OCI-LY7 (cell line): Measurements from ENCODE around the gene NTPCR.

Experiments
- CTCF ChIP-seq: fragments of 200-600 bp; sonication (generic); conservative IDR thresholded peaks from 2 replicates; pipeline ENCODE4 v1.5.1; 2014; ENCODE audit warnings: mild to moderate bottlenecking, antibody characterized with exemption, low read length, moderate library complexity, mixed read lengths
- EZH2phosphoT487 ChIP-seq: fragments of 200-600 bp; sonication (generic); IDR thresholded peaks from 2 replicates; pipeline ENCODE4 v1.6.1; 2018; ENCODE audit warnings: low read depth, borderline replicate concordance, mild to moderate bottlenecking, mixed run types, antibody characterized with exemption, low read length, moderate library complexity, mixed read lengths

GRCh38 chr1:232992227-232992626 lies 41.8 kb downstream of the NTPCR start:
- TF ChIP-seq CTCF (no peak), EZH2phosphoT487 (no peak)
